GM12872 (cell line): Measurements from ENCODE around the gene PCDHGA1.

ENCODE experiments used
- CTCF ChIP-seq: IDR thresholded peaks from 3 replicates; pipeline ENCODE4 v1.5.1; 2011; ENCODE audit warnings: low read depth, mild to moderate bottlenecking, low read length, moderate library complexity; ENCODE audit not compliant: insufficient read depth

The PCDHGA1 gene

GRCh38 chr5:141529002-141529401 is 198.7 kb downstream of the PCDHGA1 start:
- TF ChIP-seq CTCF = no peak

GRCh38 chr5:141529873-141530272 is 199.6 kb downstream of the PCDHGA1 start:
- TF ChIP-seq CTCF = no peak

GRCh38 chr5:141532726-141533125 is 202.4 kb downstream of the PCDHGA1 start:
- TF ChIP-seq CTCF = no peak

GRCh38 chr5:141533897-141534296 is 203.6 kb downstream of the PCDHGA1 start:
- TF ChIP-seq CTCF = no peak

GRCh38 chr5:141534492-141535213 is 204.3 kb downstream of the PCDHGA1 start:
- no peak for TF ChIP-seq CTCF

GRCh38 chr5:141543053-141543452 is 212.7 kb downstream of the PCDHGA1 start:
- TF ChIP-seq CTCF = no peak

GRCh38 chr5:141547488-141547887 is 217.2 kb downstream of the PCDHGA1 start:
- TF ChIP-seq CTCF = no peak
